HG02759 (cell line): Measurements from ENCODE around the gene BCLAF1.
"Not testable (repeated sequence)": the region's sequence is repeated elsewhere in the genome, so short reads cannot be mapped to it uniquely, and the experiment has no call there.

Source experiments
- ATAC-seq: cut with Tn5 transposase; IDR thresholded peaks from one replicate; pipeline ENCODE4 v1.9.1; 2021; ENCODE audit warnings: mild to moderate bottlenecking, moderate library complexity; ENCODE audit not compliant: unreplicated experiment

BCLAF1 gene

DNA sequence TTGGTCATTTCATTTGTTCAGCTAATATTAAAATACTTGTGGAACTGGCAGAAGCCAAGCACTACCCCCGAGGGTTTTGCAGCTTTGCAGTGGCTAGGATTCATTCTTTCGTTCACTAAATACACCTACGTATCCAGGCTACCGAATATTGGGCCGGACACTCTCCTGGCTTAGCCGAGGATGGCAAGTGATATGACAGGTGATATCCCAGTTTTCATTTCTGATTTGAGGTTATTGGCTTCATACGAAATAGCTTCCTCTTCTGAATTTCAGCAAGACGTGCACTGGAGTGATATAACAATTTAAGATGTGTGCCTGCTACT is 39.0 kb downstream of the BCLAF1 start:
- peak; percentile 8 for ATAC-seq

- peak; percentile 98 for ATAC-seq
These were observed 39.6 kb downstream of the BCLAF1 start, which contains the start of gene MTFR2 for GRCh38 chr6:136249811-136250685. TSS of gene MTFR2 (minus strand) at chr6:136250311. CDS start at chr6:136249099, 1,212 bp downstream.

- ATAC-seq = no peak
These were observed 40.3 kb downstream of the BCLAF1 start for GRCh38 chr6:136249336-136249735.

DNA sequence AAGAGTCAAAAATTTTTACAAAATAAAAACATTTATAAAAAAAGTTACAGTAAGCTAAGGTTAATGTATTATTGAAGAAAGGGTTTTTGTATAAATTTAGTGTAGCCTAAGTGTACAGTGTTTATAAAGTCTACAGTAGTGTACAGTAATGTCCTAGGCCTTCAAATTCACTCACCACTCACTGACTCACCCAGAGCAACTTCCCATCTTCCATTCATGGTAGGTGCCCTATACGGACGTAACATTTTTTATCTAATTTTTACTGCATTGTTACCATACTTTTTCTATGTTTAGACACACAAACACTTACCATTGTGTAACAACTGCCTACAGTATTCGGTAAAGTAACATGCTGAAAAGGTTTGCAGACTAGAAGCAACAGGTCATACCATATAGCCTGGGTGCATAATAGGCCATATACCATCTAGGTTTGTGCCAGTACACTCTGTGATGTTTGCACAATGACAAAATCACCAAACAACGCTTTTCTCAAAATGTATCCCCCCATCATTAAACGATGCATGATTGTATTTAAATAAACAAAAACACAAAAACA is 45.5 kb downstream of the BCLAF1 start:
- ATAC-seq = no peak

GRCh38 chr6:136236466-136237293 is 53.0 kb downstream of the BCLAF1 start:
- ATAC-seq = no peak

DNA sequence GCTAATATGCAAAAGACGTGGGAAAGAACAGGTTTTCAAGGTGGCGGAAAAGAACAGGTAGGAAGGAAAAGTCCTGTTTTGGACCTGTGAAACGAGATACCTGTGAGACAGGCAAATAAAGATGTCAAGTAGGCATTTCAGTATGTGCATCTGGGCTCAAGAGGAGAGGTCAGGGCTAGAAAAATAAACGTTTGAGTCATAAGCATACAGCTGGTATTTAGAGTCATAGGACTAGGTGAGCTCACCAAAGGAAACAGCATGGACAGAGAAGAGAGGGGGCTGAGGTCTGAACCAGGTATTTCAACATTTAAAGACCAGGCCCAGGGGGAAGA is 54.4 kb downstream of the BCLAF1 start:
- ATAC-seq = no peak

GRCh38 chr6:136232701-136233100 is 56.9 kb downstream of the BCLAF1 start:
- ATAC-seq = no peak

DNA sequence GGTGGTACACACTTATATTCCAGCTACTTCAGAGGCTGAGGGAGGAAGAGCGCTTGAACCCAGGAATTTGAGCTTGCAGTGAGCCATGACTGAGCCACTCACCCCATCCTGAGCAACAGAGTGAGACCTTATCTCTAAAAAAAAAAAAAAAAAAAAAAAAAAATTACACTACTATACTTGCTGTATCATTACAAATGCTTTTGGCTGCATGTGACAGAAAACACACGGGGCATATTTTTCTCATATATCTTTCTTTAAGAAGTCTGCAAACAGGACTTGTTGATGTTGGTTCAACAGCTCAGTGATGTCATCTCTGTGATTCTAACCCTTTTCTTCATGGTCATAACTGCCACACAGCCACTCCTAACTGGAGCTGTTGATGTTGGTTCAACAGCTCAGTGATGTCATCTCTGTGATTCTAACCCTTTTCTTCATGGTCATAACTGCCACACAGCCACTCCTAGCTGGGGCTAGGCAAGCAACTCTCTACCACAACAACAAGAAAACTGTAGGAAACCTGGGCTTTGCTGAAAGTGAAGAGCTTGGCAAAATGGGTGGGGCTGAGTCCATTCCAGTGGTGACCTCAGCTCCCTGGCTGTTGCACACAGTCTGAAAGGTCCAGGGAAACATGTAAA is 59.3 kb downstream of the BCLAF1 start:
- no peak for ATAC-seq

DNA sequence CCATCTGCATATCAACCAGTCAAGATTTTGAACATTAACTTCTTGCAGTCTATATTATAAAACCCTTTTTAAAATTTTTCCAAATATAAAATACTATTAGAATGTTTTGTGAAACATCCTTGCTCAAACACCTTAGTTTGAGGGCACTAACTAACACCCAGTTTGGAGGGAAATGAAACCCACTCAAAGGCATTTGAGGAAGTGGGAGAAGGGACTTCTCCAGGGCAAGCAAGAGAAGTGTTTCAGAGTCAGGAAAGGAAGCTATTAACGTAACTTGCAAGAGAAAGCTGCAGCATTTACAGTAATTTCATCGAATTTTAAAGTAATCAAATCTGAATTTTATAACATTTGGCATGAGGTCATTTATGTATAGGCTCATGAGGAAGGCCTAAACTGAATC is 60.8 kb downstream of the BCLAF1 start:
- ATAC-seq = no peak

- peak; percentile 34 for ATAC-seq
These were observed 62.8 kb downstream of the BCLAF1 start for GRCh38 chr6:136226674-136227377.

DNA sequence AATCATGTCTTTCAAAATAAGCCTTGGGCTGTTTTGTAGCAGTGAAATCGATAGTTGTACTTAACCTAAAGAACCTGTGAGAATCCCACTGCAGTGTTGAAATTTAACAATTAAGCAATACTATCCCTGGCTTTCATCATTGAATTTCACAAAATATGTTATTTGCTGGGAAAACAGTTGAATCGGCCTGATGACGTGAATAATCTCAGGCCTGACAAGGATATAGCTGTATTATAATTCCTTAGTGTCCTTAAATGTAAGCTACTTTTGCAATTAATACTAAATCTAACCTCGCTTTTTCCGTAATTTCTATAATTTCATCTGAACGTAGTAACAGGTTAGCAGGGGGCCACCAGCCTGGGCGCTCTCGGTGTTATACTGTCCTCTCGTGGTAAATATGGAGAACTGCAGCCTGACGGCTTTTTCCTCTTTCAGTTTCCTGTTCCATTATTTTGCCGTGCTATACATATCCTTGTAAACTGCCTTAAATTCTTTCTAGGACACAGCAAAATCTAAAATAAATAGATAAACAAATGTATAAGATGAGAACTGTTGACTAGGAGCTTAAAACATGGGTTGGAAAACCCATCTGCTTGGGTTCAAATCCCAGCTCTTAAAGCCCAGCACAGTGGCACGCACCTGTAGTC is 63.5 kb downstream of the BCLAF1 start:
- peak; percentile 80 for ATAC-seq

DNA sequence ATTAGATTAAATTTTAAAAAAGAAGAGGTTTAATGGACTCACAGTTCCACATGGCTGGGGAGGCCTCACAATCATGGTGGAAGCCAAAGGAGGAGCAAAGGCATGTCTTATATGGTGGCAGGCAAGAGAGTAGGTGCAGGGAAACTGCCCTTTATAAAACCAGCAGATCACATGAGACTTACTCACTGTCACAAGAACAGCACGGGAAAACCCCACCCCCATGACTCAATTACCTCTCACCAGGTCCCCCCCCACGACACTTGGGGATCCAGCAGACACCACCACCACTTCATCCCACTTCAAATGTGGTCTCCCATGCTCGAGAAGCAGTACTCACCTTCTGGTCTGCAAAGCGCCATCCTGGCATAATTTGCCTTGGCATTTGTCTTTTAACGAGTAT is 64.2 kb downstream of the BCLAF1 start:
- no peak for ATAC-seq

GRCh38 chr6:136224974-136225373 is 64.7 kb downstream of the BCLAF1 start:
- ATAC-seq = not testable (repeated sequence)

GRCh38 chr6:136216503-136217401 is 72.9 kb downstream of the BCLAF1 start:
- ATAC-seq = no peak

DNA sequence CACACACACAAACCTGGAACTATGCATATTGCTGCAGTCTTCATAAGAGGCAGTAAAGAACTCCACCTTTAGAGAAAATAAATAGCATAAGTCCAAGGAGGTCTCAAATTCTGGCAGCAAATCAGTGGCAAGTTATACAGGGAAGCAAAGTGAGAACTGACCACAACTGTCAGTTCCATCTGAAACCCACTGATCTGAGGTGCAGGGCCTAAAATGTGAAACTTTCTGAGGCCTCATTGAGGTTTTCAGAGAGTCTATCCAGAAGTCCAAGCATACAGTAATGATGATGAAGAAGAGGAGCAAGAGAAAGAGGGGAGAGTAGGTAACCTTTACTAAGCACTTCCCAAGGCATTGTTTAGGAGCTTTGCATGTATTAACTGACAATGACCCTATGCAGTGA is 75.8 kb downstream of the BCLAF1 start:
- no peak for ATAC-seq

DNA sequence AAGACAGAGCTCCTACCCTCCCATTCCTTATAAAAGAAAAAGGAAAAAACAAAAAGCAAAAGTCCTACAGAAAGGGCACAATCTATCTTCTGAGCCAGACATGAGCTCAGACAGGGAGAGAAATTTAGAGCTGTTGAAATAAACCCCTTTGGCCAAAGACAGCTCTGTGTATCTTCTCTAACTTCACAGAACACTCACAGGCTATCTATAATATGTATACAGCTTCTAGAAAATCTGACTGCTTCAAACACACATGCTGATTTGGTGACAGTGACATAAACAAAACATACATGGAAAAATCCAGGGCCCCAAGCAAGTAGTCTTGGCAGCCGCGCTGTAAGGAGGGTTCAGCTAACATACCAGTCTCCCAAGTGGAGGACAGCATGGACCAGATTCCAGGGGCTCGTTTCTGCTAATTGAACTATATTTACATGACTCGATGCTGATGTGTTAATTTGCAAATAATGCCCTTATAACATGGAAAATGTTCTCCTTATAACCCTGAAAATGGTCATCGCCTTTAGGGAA is 76.6 kb downstream of the BCLAF1 start:
- ATAC-seq = no peak

- ATAC-seq = no peak
These were observed 77.0 kb downstream of the BCLAF1 start for GRCh38 chr6:136212608-136213007.

- no peak for ATAC-seq
These were observed 79.1 kb downstream of the BCLAF1 start for GRCh38 chr6:136210398-136211165.
